Measurements from ENCODE around the gene NR2E1.

DNA sequence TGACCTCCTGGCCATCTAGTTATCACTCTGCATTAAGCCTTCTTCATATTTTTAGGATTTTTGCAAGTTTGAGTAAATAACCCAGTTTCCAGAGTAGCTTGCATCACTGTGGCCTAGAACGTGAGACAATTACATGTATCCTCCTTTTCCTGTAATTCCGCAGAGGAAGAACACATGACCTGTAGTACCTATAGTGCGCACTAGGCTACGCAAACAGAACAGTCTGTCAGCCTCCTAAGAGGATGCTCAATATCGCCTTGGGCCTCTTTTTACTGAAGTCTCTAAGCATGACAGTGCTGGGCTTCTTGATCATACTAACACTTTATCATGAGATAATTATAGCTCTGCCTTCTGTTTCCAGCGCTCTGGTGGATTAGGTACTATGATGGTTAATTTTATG lies 20.2 kb upstream of the NR2E1 start:
- no peak for TF ChIP-seq EZH2phosphoT487 (IDR thresholded peaks at IDR 0.05; ENCODE audit: insufficient read depth, low read depth)
- TF ChIP-seq EZH2 (IDR thresholded peaks at IDR 0.05; ENCODE audit: insufficient read depth, poor library complexity, severe bottlenecking): no peak
